Subcutaneous abdominal adipose tissue (tissue), 5 donors: Measurements from ENCODE around the gene ERCC6.

ENCODE experiments used
- H3K27ac ChIP-seq: one replicate; pipeline ENCODE4 v1.7.0; 2013; ENCODE audit warnings: low read depth, mild to moderate bottlenecking, inconsistent platforms, low read length, moderate library complexity
- H3K27me3 ChIP-seq, 5 donors: one replicate each; pipeline ENCODE4 v1.7.0; 2013; ENCODE audit warnings: low read length in 5 of 5, inconsistent platforms in 1 of 5; ENCODE audit not compliant: control insufficient read depth in 5 of 5, insufficient read depth in 4 of 5
- H3K36me3 ChIP-seq, 5 donors: one replicate each; pipeline ENCODE4 v1.7.0; 2013; ENCODE audit warnings: low read length in 5 of 5; ENCODE audit not compliant: control insufficient read depth in 5 of 5, insufficient read depth in 5 of 5
- H3K4me1 ChIP-seq, 5 donors: one replicate each; pipeline ENCODE4 v1.7.0; 2013; ENCODE audit warnings: low read length in 5 of 5, mild to moderate bottlenecking in 3 of 5, moderate library complexity in 1 of 5; ENCODE audit not compliant: control insufficient read depth in 5 of 5, insufficient read depth in 5 of 5
- H3K4me3 ChIP-seq, 5 donors: one replicate each; pipeline ENCODE4 v1.7.0; 2013; ENCODE audit warnings: low read length in 5 of 5, low read depth in 1 of 5
- H3K9ac ChIP-seq, 5 donors: one replicate each; pipeline ENCODE4 v1.7.0; 2013; ENCODE audit warnings: low read length in 5 of 5, mild to moderate bottlenecking in 4 of 5, moderate library complexity in 3 of 5
- H3K9me3 ChIP-seq, 5 donors: one replicate each; pipeline ENCODE4 v1.7.0; 2013; ENCODE audit warnings: low read length in 5 of 5; ENCODE audit not compliant: control insufficient read depth in 5 of 5
- donor health status: healthy.
- donor health status: healthy.
- donor health status: healthy.
- donor health status: healthy.
- donor health status: healthy.

Gene ERCC6

GRCh38 chr10:49538381-49539319 lies at the start of gene ERCC6:
TSS of gene ERCC6 (minus strand) at chr10:49539121.
- no peaks in the 10 kb centered on the region for H3K27me3 ChIP-seq
- H3K9me3 ChIP-seq = no peaks in the 10 kb centered on the region
- H3K4me1 ChIP-seq = peaks cover 15 to 36% (median 21%) of the 10 kb centered on the region in 5 donors
- H3K4me3 ChIP-seq = peak within 1 kb of the TSS; percentile 86 to 96 (median 91)
- H3K36me3 ChIP-seq = no peaks in the 10 kb centered on the region
- H3K27ac ChIP-seq = peak within 1 kb of the TSS; percentile 69
- H3K9ac ChIP-seq = peak within 1 kb of the TSS; percentile 86 to 93 (median 87)

- peaks cover 0 to 5% (median 0%) of the 10 kb centered on the region in 5 donors for H3K27me3 ChIP-seq
- H3K9me3 ChIP-seq = peaks cover 0 to 2% (median 0%) of the 10 kb centered on the region in 5 donors
- H3K4me3 ChIP-seq = no peak overlapping the region
- H3K9ac ChIP-seq = no peak overlapping the region
- no peak overlapping the region for H3K27ac ChIP-seq
- H3K4me1 ChIP-seq = no peaks in the 10 kb centered on the region
- H3K36me3 ChIP-seq = no peaks in the 10 kb centered on the region
Observed at GRCh38 chr10:49587981-49588380, 49.1 kb upstream of the ERCC6 start.

- H3K27me3 ChIP-seq = no peaks in the 10 kb centered on the region
- H3K4me1 ChIP-seq = no peaks in the 10 kb centered on the region
- no peaks in the 10 kb centered on the region for H3K36me3 ChIP-seq
- H3K9me3 ChIP-seq = peaks cover 0 to 2% (median 0%) of the 10 kb centered on the region in 5 donors
- no peak overlapping the region for H3K4me3 ChIP-seq
- H3K27ac ChIP-seq = no peak overlapping the region
- no peak overlapping the region for H3K9ac ChIP-seq
Observed at GRCh38 chr10:49585387-49585786, 46.5 kb upstream of the ERCC6 start.

- Histone ChIP-seq H3K9me3 (no peaks in the 10 kb centered on the region), H3K27ac (no peak overlapping the region), H3K36me3 (no peaks in the 10 kb centered on the region), H3K4me1 (no peaks in the 10 kb centered on the region), H3K27me3 (no peaks in the 10 kb centered on the region), H3K4me3 (no peak overlapping the region), H3K9ac (no peak overlapping the region)
Observed at GRCh38 chr10:49579621-49580020, 40.7 kb upstream of the ERCC6 start.

GRCh38 chr10:49578392-49578791 lies 39.5 kb upstream of the ERCC6 start:
- no peaks in the 10 kb centered on the region for H3K4me1 ChIP-seq
- no peaks in the 10 kb centered on the region for H3K36me3 ChIP-seq
- H3K9me3 ChIP-seq = no peaks in the 10 kb centered on the region
- H3K4me3 ChIP-seq = no peak overlapping the region
- H3K9ac ChIP-seq = no peak overlapping the region
- no peaks in the 10 kb centered on the region for H3K27me3 ChIP-seq
- no peak overlapping the region for H3K27ac ChIP-seq

- no peak overlapping the region for H3K4me3 ChIP-seq
- H3K27ac ChIP-seq = no peak overlapping the region
- H3K9me3 ChIP-seq = no peaks in the 10 kb centered on the region
- peaks cover 0 to 3% (median 0%) of the 10 kb centered on the region in 5 donors for H3K27me3 ChIP-seq
- H3K9ac ChIP-seq = no peak overlapping the region
- H3K4me1 ChIP-seq = no peaks in the 10 kb centered on the region
- H3K36me3 ChIP-seq = no peaks in the 10 kb centered on the region
Observed at GRCh38 chr10:49577182-49577925, 38.4 kb upstream of the ERCC6 start.

GRCh38 chr10:49575489-49576072 lies 36.7 kb upstream of the ERCC6 start:
- H3K4me1 ChIP-seq = no peaks in the 10 kb centered on the region
- no peak overlapping the region for H3K27ac ChIP-seq
- H3K9me3 ChIP-seq = no peaks in the 10 kb centered on the region
- H3K27me3 ChIP-seq = peaks cover 0 to 3% (median 0%) of the 10 kb centered on the region in 5 donors
- H3K4me3 ChIP-seq = no peak overlapping the region
- no peaks in the 10 kb centered on the region for H3K36me3 ChIP-seq
- no peak overlapping the region for H3K9ac ChIP-seq

GRCh38 chr10:49572594-49573114 lies 33.7 kb upstream of the ERCC6 start:
- H3K9me3 ChIP-seq = peaks cover 0 to 13% (median 8%) of the 10 kb centered on the region in 5 donors
- no peak overlapping the region for H3K27ac ChIP-seq
- peaks cover 0 to 4% (median 0%) of the 10 kb centered on the region in 5 donors for H3K27me3 ChIP-seq
- no peak overlapping the region for H3K9ac ChIP-seq
- no peak overlapping the region for H3K4me3 ChIP-seq
- H3K36me3 ChIP-seq = no peaks in the 10 kb centered on the region
- H3K4me1 ChIP-seq = no peaks in the 10 kb centered on the region

GRCh38 chr10:49571388-49571787 lies 32.5 kb upstream of the ERCC6 start:
- H3K4me3 ChIP-seq = no peak overlapping the region
- peaks cover 0 to 4% (median 0%) of the 10 kb centered on the region in 5 donors for H3K27me3 ChIP-seq
- no peaks in the 10 kb centered on the region for H3K36me3 ChIP-seq
- H3K9me3 ChIP-seq = peaks cover 0 to 13% (median 8%) of the 10 kb centered on the region in 5 donors
- H3K9ac ChIP-seq = no peak overlapping the region
- no peaks in the 10 kb centered on the region for H3K4me1 ChIP-seq
- no peak overlapping the region for H3K27ac ChIP-seq
